HepG2 (cell line): ENCODE measurements around the gene NOP58. TPM values are rescaled to one million over a fixed set of nuclear protein-coding genes. Genes with fewer than 3 reads are reported as not detected.

Source experiments
- BRD4 ChIP-seq: sonication (generic); formaldehyde crosslinking; IDR thresholded peaks from 2 replicates; pipeline ENCODE4 v1.4.0; 2020; ENCODE audit warnings: missing genetic modification reagents
- CAMTA2 ChIP-seq: sonication (generic); formaldehyde crosslinking; IDR thresholded peaks from 2 replicates; pipeline ENCODE4 v1.4.0; 2020; ENCODE audit warnings: mild to moderate bottlenecking, missing genetic modification reagents, borderline replicate concordance
- HNF4A ChIP-seq: sonication (generic); formaldehyde crosslinking; IDR thresholded peaks from 2 replicates; pipeline ENCODE4 v1.4.0; 2020; ENCODE audit warnings: missing genetic modification reagents
- IRF2 ChIP-seq: IDR thresholded peaks from 2 replicates; pipeline ENCODE4 v1.6.1; 2018; ENCODE audit warnings: missing genetic modification reagents, missing compliant biosample characterization
- KAT7 ChIP-seq: IDR thresholded peaks from 2 replicates; pipeline ENCODE4 v1.6.1; 2018; ENCODE audit warnings: borderline replicate concordance, missing compliant biosample characterization
- MED13 ChIP-seq: sonication (generic); formaldehyde crosslinking; IDR thresholded peaks from 2 replicates; pipeline ENCODE4 v1.5.0; 2020; ENCODE audit warnings: missing genetic modification reagents
- MXI1 ChIP-seq: IDR thresholded peaks from 3 replicates; pipeline ENCODE4 v1.6.1; 2012; ENCODE audit warnings: low read depth, low read length, inconsistent platforms, borderline replicate concordance
- MYNN ChIP-seq: sonication (generic); formaldehyde crosslinking; IDR thresholded peaks from 2 replicates; pipeline ENCODE4 v1.4.0; 2020; ENCODE audit warnings: mild to moderate bottlenecking, low read depth, missing genetic modification reagents
- POGK ChIP-seq: sonication (generic); formaldehyde crosslinking; conservative IDR thresholded peaks from 2 replicates; pipeline ENCODE4 v1.8.0; 2022; ENCODE audit warnings: mild to moderate bottlenecking, moderate library complexity, missing genetic modification reagents
- PRMT3 ChIP-seq: sonication (generic); formaldehyde crosslinking; IDR thresholded peaks from 2 replicates; pipeline ENCODE4 v1.8.1; 2022; ENCODE audit warnings: low read depth, mild to moderate bottlenecking, moderate library complexity, missing genetic modification reagents, borderline replicate concordance
- THAP7 ChIP-seq: sonication (generic); formaldehyde crosslinking; IDR thresholded peaks from 2 replicates; pipeline ENCODE4 v1.8.1; 2023; ENCODE audit warnings: mild to moderate bottlenecking, missing genetic modification reagents
- ZFP41 ChIP-seq: sonication (generic); formaldehyde crosslinking; IDR thresholded peaks from 2 replicates; pipeline ENCODE4 v1.4.0; 2020; ENCODE audit warnings: mild to moderate bottlenecking, missing genetic modification reagents, borderline replicate concordance
- ZNF12 ChIP-seq: sonication (generic); formaldehyde crosslinking; IDR thresholded peaks from 2 replicates; pipeline ENCODE4 v1.5.0; 2020; ENCODE audit warnings: missing genetic modification reagents
- ZNF235 ChIP-seq: sonication (generic); formaldehyde crosslinking; IDR thresholded peaks from 2 replicates; pipeline ENCODE4 v1.8.1; 2023; ENCODE audit warnings: mild to moderate bottlenecking, missing genetic modification reagents, borderline replicate concordance
- ZNF274 ChIP-seq: sonication (generic); formaldehyde crosslinking; IDR thresholded peaks from 2 replicates; pipeline ENCODE4 v1.5.1; 2020; ENCODE audit warnings: mild to moderate bottlenecking, missing genetic modification reagents
- ZNF333 ChIP-seq: sonication (generic); formaldehyde crosslinking; IDR thresholded peaks from 2 replicates; pipeline ENCODE4 v1.4.0; 2020; ENCODE audit warnings: mild to moderate bottlenecking, missing genetic modification reagents, borderline replicate concordance
- ZNF337 ChIP-seq: sonication (generic); formaldehyde crosslinking; IDR thresholded peaks from 2 replicates; pipeline ENCODE4 v1.5.1; 2020; ENCODE audit warnings: missing genetic modification reagents, low read depth, mild to moderate bottlenecking, borderline replicate concordance
- ZNF543 ChIP-seq: sonication (generic); formaldehyde crosslinking; IDR thresholded peaks from 2 replicates; pipeline ENCODE4 v1.4.0; 2020; ENCODE audit warnings: mild to moderate bottlenecking, missing genetic modification reagents
- ZSCAN20 ChIP-seq: sonication (generic); formaldehyde crosslinking; IDR thresholded peaks from 2 replicates; pipeline ENCODE4 v1.4.0; 2020; ENCODE audit warnings: missing genetic modification reagents, mild to moderate bottlenecking, borderline replicate concordance
- polyA plus RNA-seq, 8 experiments: library from polyadenylated mRNA; depleted of rRNA in 3 of 8; stranded (reverse) in 7 of 8; unstranded in 1 of 8; fragments of >200 nt; fragmentation: Illumina TruSeq in 4 of 8; extraction: Trizol in 4 of 8; gene quantifications; 2 replicates each; pipeline versions ENCODE4 v1.2.1 to v1.2.3, GENCODE V29; 2011 to 2016; ENCODE audit warnings: low read depth in 4 of 8, missing spikeins in 1 of 8, mixed read lengths in 1 of 8; ENCODE audit not compliant: insufficient read depth in 1 of 8
- total RNA-seq, 5 experiments: library from RNA; depleted of rRNA; stranded (reverse); fragments of >200 nt; fragmentation: Illumina TruSeq; extraction: Trizol; gene quantifications; 2 replicates each; pipeline ENCODE4 v1.2.3, GENCODE V29; 2016; ENCODE audit warnings: low read depth in 1 of 5
- TF ChIP-seq, protein P1 (sequence below): IDR thresholded peaks from 2 replicates; pipeline ENCODE4 v1.6.1; 2016; ENCODE audit warnings: control low read depth
- TF ChIP-seq, protein P2 (sequence below): fragments of 450-650 bp; IDR thresholded peaks from 2 replicates; pipeline ENCODE4 v1.6.1; 2017
- TF ChIP-seq, protein P3 (sequence below): sonication (generic); formaldehyde crosslinking; IDR thresholded peaks from 2 replicates; pipeline ENCODE4 v1.4.0; 2020; ENCODE audit warnings: missing genetic modification reagents

Gene NOP58
- total and polyA plus RNA-seq, 2 of the 13 experiments (the other 11 are each of a cell fraction or from before 2014, with no cell fraction given): 74.9 to 203 TPM

GRCh38 chr2:202265467-202266277, at the start of gene NOP58 (continued):
- TF ChIP-seq POGK: peak; percentile 91
- peak; percentile 94 for TF ChIP-seq IRF2 (CRISPR knock-in tag)
- TF ChIP-seq ZNF543 (CRISPR knock-in tag): peak; percentile 56; the same call in 1 of the 2 replicates
- TF ChIP-seq, protein P1, sequence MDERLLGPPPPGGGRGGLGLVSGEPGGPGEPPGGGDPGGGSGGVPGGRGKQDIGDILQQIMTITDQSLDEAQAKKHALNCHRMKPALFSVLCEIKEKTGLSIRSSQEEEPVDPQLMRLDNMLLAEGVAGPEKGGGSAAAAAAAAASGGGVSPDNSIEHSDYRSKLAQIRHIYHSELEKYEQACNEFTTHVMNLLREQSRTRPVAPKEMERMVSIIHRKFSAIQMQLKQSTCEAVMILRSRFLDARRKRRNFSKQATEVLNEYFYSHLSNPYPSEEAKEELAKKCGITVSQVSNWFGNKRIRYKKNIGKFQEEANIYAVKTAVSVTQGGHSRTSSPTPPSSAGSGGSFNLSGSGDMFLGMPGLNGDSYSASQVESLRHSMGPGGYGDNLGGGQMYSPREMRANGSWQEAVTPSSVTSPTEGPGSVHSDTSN: no peak
- peak; percentile 68; the same call in 1 of the 2 replicates for TF ChIP-seq ZNF12 (CRISPR knock-in tag)
- peak; percentile 90; the same call in 1 of the 2 replicates for TF ChIP-seq CAMTA2 (CRISPR knock-in tag)
- 0 out of 2 replicates have a peak, but pooled peaks have one; percentile 56 for TF ChIP-seq ZFP41 (CRISPR knock-in tag)
- TF ChIP-seq, protein P2, sequence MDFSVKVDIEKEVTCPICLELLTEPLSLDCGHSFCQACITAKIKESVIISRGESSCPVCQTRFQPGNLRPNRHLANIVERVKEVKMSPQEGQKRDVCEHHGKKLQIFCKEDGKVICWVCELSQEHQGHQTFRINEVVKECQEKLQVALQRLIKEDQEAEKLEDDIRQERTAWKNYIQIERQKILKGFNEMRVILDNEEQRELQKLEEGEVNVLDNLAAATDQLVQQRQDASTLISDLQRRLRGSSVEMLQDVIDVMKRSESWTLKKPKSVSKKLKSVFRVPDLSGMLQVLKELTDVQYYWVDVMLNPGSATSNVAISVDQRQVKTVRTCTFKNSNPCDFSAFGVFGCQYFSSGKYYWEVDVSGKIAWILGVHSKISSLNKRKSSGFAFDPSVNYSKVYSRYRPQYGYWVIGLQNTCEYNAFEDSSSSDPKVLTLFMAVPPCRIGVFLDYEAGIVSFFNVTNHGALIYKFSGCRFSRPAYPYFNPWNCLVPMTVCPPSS: no peak
- TF ChIP-seq THAP7 (CRISPR knock-in tag): peak; percentile 96
- TF ChIP-seq MYNN: no peak; the same call in 1 of the 2 replicates
- 0 out of 2 replicates have a peak, but pooled peaks have one; percentile 7 for TF ChIP-seq HNF4A
- TF ChIP-seq ZNF235 (CRISPR knock-in tag): no peak
- TF ChIP-seq MED13 (CRISPR knock-in tag): peak; percentile 56; the same call in 1 of the 2 replicates
- peak; percentile 83; the same call in 1 of the 2 replicates for TF ChIP-seq ZSCAN20 (CRISPR knock-in tag)
- TF ChIP-seq MXI1: peak; percentile 89
- peak; percentile 83 for TF ChIP-seq ZNF333 (CRISPR knock-in tag)
- TF ChIP-seq ZNF337 (CRISPR knock-in tag): peak; percentile 55; the same call in 1 of the 2 replicates
- TF ChIP-seq BRD4 (CRISPR knock-in tag): peak; percentile 86; the same call in 1 of the 2 replicates
- TF ChIP-seq KAT7: peak; percentile 54; the same call in 1 of the 2 replicates
- TF ChIP-seq, protein P3, sequence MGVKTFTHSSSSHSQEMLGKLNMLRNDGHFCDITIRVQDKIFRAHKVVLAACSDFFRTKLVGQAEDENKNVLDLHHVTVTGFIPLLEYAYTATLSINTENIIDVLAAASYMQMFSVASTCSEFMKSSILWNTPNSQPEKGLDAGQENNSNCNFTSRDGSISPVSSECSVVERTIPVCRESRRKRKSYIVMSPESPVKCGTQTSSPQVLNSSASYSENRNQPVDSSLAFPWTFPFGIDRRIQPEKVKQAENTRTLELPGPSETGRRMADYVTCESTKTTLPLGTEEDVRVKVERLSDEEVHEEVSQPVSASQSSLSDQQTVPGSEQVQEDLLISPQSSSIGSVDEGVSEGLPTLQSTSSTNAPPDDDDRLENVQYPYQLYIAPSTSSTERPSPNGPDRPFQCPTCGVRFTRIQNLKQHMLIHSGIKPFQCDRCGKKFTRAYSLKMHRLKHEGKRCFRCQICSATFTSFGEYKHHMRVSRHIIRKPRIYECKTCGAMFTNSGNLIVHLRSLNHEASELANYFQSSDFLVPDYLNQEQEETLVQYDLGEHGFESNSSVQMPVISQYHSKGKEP (CRISPR knock-in tag): peak; percentile 94; the same call in 1 of the 2 replicates
- TF ChIP-seq ZNF274 (CRISPR knock-in tag): peak; percentile 66; the same call in 1 of the 2 replicates
- TF ChIP-seq PRMT3 (CRISPR knock-in tag): no peak; the same call in 1 of the 2 replicates
